Upper lobe of right lung (tissue), 1 donor: ENCODE data around the gene NMNAT3. TPM values are rescaled to one million over a fixed set of nuclear protein-coding genes. Genes with fewer than 3 reads are reported as not detected.
A peak's percentile ranks its signal among the peaks of the same experiment; 100 is the strongest.

Source experiments
- ATAC-seq: fragments of 200-7000 bp; cut with Tn5 transposase; one replicate; pipeline ENCODE4 v1.9.1; 2020; ENCODE audit warnings: mild to moderate bottlenecking, moderate library complexity
- DNase-seq: peaks from one replicate; pipeline ENCODE4 v3.0.0-alpha.2; 2020
- H3K27ac ChIP-seq: fragments of 200-600 bp; one replicate; pipeline ENCODE4 v1.8.0; 2022
- H3K27me3 ChIP-seq: fragments of 200-600 bp; one replicate; pipeline ENCODE4 v1.8.0; 2022; ENCODE audit warnings: mild to moderate bottlenecking
- H3K36me3 ChIP-seq: fragments of 200-600 bp; one replicate; pipeline ENCODE4 v1.8.0; 2022
- H3K4me1 ChIP-seq: fragments of 200-600 bp; one replicate; pipeline ENCODE4 v1.8.0; 2022
- H3K4me3 ChIP-seq: fragments of 200-600 bp; one replicate; pipeline ENCODE4 v1.8.0; 2022; ENCODE audit warnings: mild to moderate bottlenecking
- H3K9me3 ChIP-seq: fragments of 200-600 bp; one replicate; pipeline ENCODE4 v1.8.0; 2022
- intact Hi-C: fragments of 100-400 bp; cut with DNase I; formaldehyde crosslinking; loops from one replicate; pipeline ENCODE4 v1.11.0; 2022
- total RNA-seq: library from RNA; stranded (reverse); fragmentation: NEBNext Ultra II Directional; extraction: Animal tissue kit (Norgen Biotek cat#: 25700); gene quantifications from one replicate; pipeline ENCODE4 v1.2.1, GENCODE V29; 2021
- TF ChIP-seq, protein P1 (sequence below): fragments of 200-600 bp; IDR thresholded peaks from one replicate; pipeline ENCODE4 v1.8.0; 2022; ENCODE audit warnings: antibody characterized with exemption
- donor health status: DM: no; HTN: yes; CAD: no; lungs with severe emphysema.

Gene NMNAT3
- total RNA-seq, 1 donor from 2014 or later = 4.6 TPM

DNA sequence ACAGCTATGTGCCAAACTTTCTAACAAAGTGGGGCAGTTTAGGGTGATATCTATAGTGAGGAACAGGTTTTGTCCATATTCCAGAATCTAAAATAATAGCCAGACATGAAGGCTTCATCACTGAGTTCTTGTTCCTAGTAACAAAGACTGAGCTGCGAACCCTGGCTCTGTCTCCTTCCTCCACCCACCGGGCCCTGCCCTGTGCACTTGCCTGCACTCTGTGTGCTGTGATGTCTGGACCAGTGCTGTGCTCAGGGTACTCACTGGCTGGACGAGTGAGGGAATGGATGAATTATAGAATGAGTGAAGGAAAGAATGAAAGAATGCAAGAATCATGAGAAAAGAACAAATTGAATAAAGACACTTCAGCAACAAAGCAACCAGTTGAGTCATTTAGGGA, 8.9 kb upstream of the NMNAT3 start:
- Histone ChIP-seq H3K36me3 (no peaks in the 10 kb centered on the region), H3K27ac (no peak overlapping the region), H3K4me1 (no peaks in the 10 kb centered on the region), H3K27me3 (no peaks in the 10 kb centered on the region), H3K4me3 (no peak overlapping the region), H3K9me3 (no peaks in the 10 kb centered on the region)
- DNase-seq (no peak), ATAC-seq (no peak)
- intact Hi-C loops = no loop called here
- TF ChIP-seq, protein P1, sequence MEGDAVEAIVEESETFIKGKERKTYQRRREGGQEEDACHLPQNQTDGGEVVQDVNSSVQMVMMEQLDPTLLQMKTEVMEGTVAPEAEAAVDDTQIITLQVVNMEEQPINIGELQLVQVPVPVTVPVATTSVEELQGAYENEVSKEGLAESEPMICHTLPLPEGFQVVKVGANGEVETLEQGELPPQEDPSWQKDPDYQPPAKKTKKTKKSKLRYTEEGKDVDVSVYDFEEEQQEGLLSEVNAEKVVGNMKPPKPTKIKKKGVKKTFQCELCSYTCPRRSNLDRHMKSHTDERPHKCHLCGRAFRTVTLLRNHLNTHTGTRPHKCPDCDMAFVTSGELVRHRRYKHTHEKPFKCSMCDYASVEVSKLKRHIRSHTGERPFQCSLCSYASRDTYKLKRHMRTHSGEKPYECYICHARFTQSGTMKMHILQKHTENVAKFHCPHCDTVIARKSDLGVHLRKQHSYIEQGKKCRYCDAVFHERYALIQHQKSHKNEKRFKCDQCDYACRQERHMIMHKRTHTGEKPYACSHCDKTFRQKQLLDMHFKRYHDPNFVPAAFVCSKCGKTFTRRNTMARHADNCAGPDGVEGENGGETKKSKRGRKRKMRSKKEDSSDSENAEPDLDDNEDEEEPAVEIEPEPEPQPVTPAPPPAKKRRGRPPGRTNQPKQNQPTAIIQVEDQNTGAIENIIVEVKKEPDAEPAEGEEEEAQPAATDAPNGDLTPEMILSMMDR = no peak

DNA sequence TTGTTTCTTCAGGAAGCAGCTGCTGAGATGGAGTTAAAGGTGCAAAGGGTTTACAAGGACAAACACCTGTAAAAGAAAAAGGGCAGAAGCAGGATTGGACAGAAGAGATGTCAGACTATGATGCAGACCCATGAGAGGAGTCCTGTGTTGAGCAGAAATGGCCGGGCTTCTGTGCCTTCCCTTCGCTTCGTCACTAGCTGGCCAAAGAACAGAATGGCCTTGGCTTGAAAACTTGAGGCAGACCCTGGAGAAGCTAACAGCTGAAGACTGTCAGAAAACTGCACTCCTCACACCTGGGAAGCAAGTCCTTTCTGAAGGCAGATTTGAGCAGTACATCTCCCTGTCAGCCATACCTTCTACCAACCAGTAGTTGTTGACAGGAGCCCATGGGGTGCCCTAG, 8.4 kb upstream of the NMNAT3 start:
- intact Hi-C loops = no loop called here
- Histone ChIP-seq H3K27ac (no peak overlapping the region), H3K27me3 (no peaks in the 10 kb centered on the region), H3K36me3 (no peaks in the 10 kb centered on the region), H3K4me3 (no peak overlapping the region), H3K9me3 (no peaks in the 10 kb centered on the region), H3K4me1 (no peaks in the 10 kb centered on the region)
- ATAC-seq = no peak
- TF ChIP-seq, protein P1 = no peak
- DNase-seq = no peak

DNA sequence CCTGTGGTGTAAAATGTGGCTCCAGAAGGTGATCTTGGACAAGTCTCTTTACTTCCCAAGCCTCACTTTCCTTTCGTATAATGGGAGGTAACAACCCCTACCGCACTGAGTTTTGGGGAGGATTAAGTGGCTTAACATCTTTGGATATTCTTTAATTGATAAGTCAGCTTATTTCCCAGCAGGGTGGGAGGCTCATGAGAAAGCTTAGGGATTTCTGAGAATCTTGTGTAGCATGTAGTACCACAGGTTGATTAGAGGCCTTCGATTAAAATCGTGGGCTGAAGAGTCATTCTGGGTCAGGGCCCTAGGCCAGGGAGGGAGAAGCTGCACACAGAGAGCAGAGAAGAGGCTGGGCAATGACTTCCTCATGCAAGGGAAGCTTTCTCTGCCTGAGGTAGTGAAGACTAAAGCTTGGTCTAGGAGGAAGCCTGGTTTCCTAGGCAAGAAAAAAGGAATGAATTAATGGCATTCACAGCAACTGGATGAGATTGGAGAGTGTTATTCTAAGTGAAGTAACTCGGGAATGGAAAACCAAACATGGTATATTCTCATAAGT, 1.5 kb upstream of the NMNAT3 start:
- Histone ChIP-seq H3K9me3 (no peaks in the 10 kb centered on the region), H3K4me1 (peaks cover 10% of the 10 kb centered on the region), H3K4me3 (no peak overlapping the region), H3K36me3 (no peaks in the 10 kb centered on the region), H3K27ac (no peak overlapping the region), H3K27me3 (no peaks in the 10 kb centered on the region)
- ATAC-seq (no peak), DNase-seq (no peak)
- intact Hi-C loops = no loop called here
- TF ChIP-seq, protein P1 = no peak

DNA sequence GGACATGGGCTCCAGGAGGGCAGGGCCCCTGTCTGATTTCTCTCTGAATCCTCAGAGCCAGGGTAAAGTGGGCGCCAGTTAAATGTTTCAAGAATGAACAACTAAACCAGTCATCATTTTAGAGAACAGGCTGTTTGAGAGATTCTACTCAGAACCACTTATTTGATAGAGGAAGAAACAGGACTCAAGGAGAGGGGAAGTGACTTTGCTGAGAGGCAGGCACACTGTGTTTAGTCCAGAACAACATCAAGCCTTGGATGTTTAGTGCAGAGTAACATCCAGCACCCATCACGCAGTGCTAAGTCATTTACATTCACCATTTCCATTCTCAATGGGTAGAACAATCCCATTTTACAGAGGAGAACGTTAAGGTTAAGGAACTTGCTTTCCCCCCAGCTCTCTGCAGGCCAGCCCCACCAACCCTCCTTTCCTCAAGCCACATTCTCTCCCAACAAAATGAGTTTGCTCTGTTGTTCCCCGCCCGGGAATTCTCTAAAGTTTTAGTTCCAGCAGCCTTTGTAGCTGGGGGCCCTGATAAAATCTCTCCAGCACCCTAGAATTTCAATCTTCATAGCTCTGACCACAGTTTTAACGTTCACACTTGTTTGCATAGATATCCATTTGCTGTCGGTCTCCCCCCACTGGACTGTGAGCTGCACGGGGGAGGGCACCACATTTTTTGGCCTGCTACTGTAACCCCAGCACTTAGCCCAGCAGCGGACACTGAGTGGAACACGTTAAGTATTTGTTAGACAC, 962 bp downstream of the NMNAT3 start:
- Histone ChIP-seq H3K4me1 (peaks cover 10% of the 10 kb centered on the region), H3K36me3 (no peaks in the 10 kb centered on the region), H3K27me3 (no peaks in the 10 kb centered on the region), H3K4me3 (peak overlapping the region; percentile 70), H3K27ac (no peak overlapping the region), H3K9me3 (no peaks in the 10 kb centered on the region)
- intact Hi-C loops = no loop called here
- TF ChIP-seq, protein P1 = no peak
- DNase-seq (no peak), ATAC-seq (no peak)

DNA sequence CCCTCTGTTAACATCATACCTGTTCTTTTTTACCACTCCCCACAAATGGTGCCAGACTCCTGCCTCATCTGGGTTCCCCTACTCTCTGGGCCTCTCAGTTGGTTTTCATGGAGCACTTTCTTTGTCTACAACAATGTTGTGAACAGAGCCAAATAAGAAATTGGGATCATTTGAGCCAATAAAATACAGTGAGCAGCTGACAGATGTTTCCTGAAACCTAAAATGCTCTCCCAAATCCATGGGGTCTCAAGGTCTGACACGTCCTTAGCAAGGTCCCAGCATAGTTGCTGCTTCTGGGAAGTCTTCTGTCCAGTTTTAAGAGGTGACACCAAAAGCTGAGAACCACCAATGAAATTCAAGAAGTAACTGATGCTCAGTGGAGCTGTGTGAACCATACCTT, 1.7 kb downstream of the NMNAT3 start:
- DNase-seq (no peak), ATAC-seq (no peak)
- intact Hi-C loops = no loop called here
- Histone ChIP-seq H3K27me3 (no peaks in the 10 kb centered on the region), H3K27ac (no peak overlapping the region), H3K4me3 (no peak overlapping the region), H3K36me3 (no peaks in the 10 kb centered on the region), H3K9me3 (no peaks in the 10 kb centered on the region), H3K4me1 (peaks cover 10% of the 10 kb centered on the region)
- TF ChIP-seq, protein P1 = no peak
